ENCODE measurements around the gene MLST8. TPM values are rescaled to one million over a fixed set of nuclear protein-coding genes. Genes with fewer than 3 reads are reported as not detected.

The MLST8 gene
- total RNA-seq, 1 experiment from 2014 or later, result 53.1 TPM

DNA sequence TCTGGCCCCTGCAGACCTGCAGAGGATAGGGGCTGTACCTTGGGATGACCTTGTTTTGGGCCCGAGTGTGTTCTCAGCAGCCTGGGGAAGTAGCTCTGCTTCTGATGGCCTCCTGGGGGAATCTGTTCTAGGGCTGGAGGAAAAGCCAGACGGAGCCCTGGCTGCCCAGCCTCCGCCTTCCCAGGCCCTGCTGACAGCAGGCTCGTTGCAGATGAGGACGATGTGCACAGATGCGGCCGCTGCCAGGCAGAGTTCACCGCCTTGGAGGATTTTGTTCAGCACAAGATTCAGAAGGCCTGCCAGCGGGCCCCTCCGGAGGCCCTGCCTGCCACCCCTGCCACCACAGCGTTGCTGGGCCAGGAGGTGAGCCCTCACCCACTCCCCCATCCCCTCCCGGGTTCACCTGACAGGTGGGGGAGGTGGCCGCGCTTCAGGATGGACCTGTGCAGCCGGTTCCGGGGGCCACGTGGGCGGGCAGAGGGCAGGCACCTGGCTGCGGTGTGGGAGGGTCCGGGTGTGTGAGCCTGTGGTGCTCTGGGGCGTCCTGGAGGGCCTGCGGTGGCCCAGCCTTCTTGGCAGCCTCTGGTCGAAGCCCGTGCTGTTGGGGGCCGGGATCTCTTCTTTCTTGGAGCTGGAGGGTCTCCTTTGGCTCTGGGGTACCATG lies 23.0 kb downstream of the MLST8 start:
- H3K9me3 Mint-ChIP-seq (ENCODE audit: unreplicated experiment), result no peaks in the 10 kb centered on the region
- Histone ChIP-seq H3K9me3 (no peaks in the 10 kb centered on the region), H3K4me3 (ENCODE audit: low read depth, low read length) (no peak overlapping the region), H3K27me3 (replicated peaks; ENCODE audit: control insufficient read depth, insufficient read depth, low read length) (no peaks in the 10 kb centered on the region), H3K4me1 (peaks cover 8% of the 10 kb centered on the region), H3K36me3 (ENCODE audit: control insufficient read depth, insufficient read depth, low read length) (no peaks in the 10 kb centered on the region; the same call in 1 of the 2 replicates)
- no peak overlapping the region for H3K4me3 Mint-ChIP-seq (ENCODE audit: unreplicated experiment)
- intact Hi-C loops (cut with micrococcal nuclease; ENCODE audit: unreplicated experiment), result no loop called here
- TF ChIP-seq, protein P1, sequence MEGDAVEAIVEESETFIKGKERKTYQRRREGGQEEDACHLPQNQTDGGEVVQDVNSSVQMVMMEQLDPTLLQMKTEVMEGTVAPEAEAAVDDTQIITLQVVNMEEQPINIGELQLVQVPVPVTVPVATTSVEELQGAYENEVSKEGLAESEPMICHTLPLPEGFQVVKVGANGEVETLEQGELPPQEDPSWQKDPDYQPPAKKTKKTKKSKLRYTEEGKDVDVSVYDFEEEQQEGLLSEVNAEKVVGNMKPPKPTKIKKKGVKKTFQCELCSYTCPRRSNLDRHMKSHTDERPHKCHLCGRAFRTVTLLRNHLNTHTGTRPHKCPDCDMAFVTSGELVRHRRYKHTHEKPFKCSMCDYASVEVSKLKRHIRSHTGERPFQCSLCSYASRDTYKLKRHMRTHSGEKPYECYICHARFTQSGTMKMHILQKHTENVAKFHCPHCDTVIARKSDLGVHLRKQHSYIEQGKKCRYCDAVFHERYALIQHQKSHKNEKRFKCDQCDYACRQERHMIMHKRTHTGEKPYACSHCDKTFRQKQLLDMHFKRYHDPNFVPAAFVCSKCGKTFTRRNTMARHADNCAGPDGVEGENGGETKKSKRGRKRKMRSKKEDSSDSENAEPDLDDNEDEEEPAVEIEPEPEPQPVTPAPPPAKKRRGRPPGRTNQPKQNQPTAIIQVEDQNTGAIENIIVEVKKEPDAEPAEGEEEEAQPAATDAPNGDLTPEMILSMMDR (IDR thresholded peaks at IDR 0.05; ENCODE audit: insufficient read depth in 1 of 2, low read depth in 1 of 2, low read length in 1 of 2, severe bottlenecking in 1 of 2, unreplicated experiment in 1 of 2), result no peak
- CTCF ChIA-PET, result no interaction called here
- peaks cover 10% of the 10 kb centered on the region for H3K36me3 Mint-ChIP-seq (ENCODE audit: insufficient read depth, unreplicated experiment)
- DNase-seq, result no peak
- POLR2A ChIA-PET, result no interaction called here
- H3K27me3 Mint-ChIP-seq (ENCODE audit: insufficient read depth, unreplicated experiment), result no peaks in the 10 kb centered on the region
- no peaks in the 10 kb centered on the region for H3K4me1 Mint-ChIP-seq (ENCODE audit: low read depth, unreplicated experiment)
- no TSS peak for BruUV-seq (replicated peaks)
- H3K27ac Mint-ChIP-seq (ENCODE audit: unreplicated experiment), result no peak overlapping the region

DNA sequence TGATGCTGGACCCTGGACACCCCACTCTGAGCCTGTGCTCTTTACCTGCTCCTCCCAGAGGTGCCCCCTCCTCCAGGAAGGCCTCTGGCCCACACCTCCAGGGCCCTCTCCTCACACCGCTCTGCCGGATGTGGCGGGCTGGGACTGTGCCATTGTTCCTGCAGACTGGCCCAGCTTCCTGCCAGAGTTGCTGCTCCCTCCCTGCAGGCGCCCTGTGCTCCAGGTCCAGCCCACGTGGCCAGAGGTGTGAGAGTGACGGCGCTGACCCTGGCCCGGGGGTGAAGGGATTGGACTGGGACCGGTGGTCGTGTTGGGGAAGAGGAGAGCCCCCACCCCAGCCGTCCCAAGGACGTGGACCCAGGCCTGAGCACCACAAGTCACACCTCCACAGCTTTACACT lies 23.8 kb downstream of the MLST8 start:
- Histone ChIP-seq H3K4me3 (ENCODE audit: low read depth, low read length) (no peak overlapping the region), H3K27me3 (replicated peaks; ENCODE audit: control insufficient read depth, insufficient read depth, low read length) (no peaks in the 10 kb centered on the region), H3K36me3 (ENCODE audit: control insufficient read depth, insufficient read depth, low read length) (no peaks in the 10 kb centered on the region; the same call in 1 of the 2 replicates), H3K4me1 (peaks cover 8% of the 10 kb centered on the region), H3K9me3 (no peaks in the 10 kb centered on the region)
- H3K27me3 Mint-ChIP-seq (ENCODE audit: insufficient read depth, unreplicated experiment), result no peaks in the 10 kb centered on the region
- CTCF ChIA-PET, result no interaction called here
- intact Hi-C loops (cut with micrococcal nuclease; ENCODE audit: unreplicated experiment), result no loop called here
- H3K4me1 Mint-ChIP-seq (ENCODE audit: low read depth, unreplicated experiment), result no peaks in the 10 kb centered on the region
- peaks cover 2% of the 10 kb centered on the region for H3K36me3 Mint-ChIP-seq (ENCODE audit: insufficient read depth, unreplicated experiment)
- DNase-seq, result no peak
- POLR2A ChIA-PET, result no interaction called here
- no peak overlapping the region for H3K4me3 Mint-ChIP-seq (ENCODE audit: unreplicated experiment)
- BruUV-seq (replicated peaks), result no TSS peak
- no peak overlapping the region for H3K27ac Mint-ChIP-seq (ENCODE audit: unreplicated experiment)
- TF ChIP-seq, protein P1 (IDR thresholded peaks at IDR 0.05; ENCODE audit: insufficient read depth in 1 of 2, low read depth in 1 of 2, low read length in 1 of 2, severe bottlenecking in 1 of 2, unreplicated experiment in 1 of 2), result no peak
- H3K9me3 Mint-ChIP-seq (ENCODE audit: unreplicated experiment), result no peaks in the 10 kb centered on the region

DNA sequence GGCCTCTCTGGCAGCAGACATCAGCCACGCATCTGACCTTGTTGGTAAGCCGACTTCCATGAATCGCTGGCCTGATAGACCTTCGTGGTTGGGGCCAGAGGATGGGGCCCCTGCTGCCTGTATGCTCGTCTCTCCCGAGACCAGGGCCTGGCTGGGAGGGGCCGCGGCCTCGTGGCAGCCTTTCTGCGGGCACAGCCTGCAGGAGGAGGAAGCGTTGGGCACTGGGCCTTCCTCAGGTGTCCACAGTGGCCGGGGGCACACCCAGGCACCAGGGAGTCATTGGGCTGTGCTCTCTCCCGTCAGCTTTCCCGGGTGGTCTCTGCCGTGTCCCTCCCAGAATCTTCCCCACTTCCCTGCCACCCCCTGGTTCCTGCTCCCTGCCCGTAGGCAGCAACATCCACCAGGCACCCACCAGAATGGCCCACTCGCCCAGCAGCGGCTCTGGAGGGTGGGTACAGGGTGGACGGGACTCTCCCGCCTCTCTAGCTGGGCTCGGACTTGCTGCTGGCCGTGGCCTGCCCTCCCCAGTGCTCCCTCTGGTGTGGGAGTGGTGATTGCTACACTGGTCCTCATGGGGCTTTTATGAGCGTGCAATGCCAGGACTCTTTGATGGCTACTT lies 24.5 kb downstream of the MLST8 start:
- H3K36me3 ChIP-seq (ENCODE audit: control insufficient read depth, insufficient read depth, low read length), result no peaks in the 10 kb centered on the region; the same call in 1 of the 2 replicates
- Mint-ChIP-seq H3K9me3 (ENCODE audit: unreplicated experiment) (no peaks in the 10 kb centered on the region), H3K27ac (ENCODE audit: unreplicated experiment) (no peak overlapping the region), H3K36me3 (ENCODE audit: insufficient read depth, unreplicated experiment) (peaks cover 4% of the 10 kb centered on the region), H3K27me3 (ENCODE audit: insufficient read depth, unreplicated experiment) (no peaks in the 10 kb centered on the region), H3K4me1 (ENCODE audit: low read depth, unreplicated experiment) (no peaks in the 10 kb centered on the region), H3K4me3 (ENCODE audit: unreplicated experiment) (no peak overlapping the region)
- no peak overlapping the region for H3K4me3 ChIP-seq (ENCODE audit: low read depth, low read length)
- TF ChIP-seq, protein P1 (IDR thresholded peaks at IDR 0.05; ENCODE audit: insufficient read depth in 1 of 2, low read depth in 1 of 2, low read length in 1 of 2, severe bottlenecking in 1 of 2, unreplicated experiment in 1 of 2), result no peak
- H3K4me1 ChIP-seq, result peaks cover 2% of the 10 kb centered on the region
- ChIA-PET POLR2A (no interaction called here), CTCF (no interaction called here)
- no peaks in the 10 kb centered on the region for H3K9me3 ChIP-seq
- BruUV-seq (replicated peaks), result no TSS peak
- H3K27me3 ChIP-seq (replicated peaks; ENCODE audit: control insufficient read depth, insufficient read depth, low read length), result no peaks in the 10 kb centered on the region
- DNase-seq, result no peak
- intact Hi-C loops (cut with micrococcal nuclease; ENCODE audit: unreplicated experiment), result no loop called here

Data from Caco-2 (cell line).